GM12878 (cell line): ENCODE results near the gene REM2. TPM values are rescaled to one million over a fixed set of nuclear protein-coding genes. Genes with fewer than 3 reads are reported as not detected.

Experiments used
- ATAC-seq: fragments of 200-7000 bp; cut with Tn5 transposase; 3 replicates; pipeline ENCODE4 v1.9.1; 2020; ENCODE audit warnings: mild to moderate bottlenecking, moderate library complexity
- BruUV-seq: library from RNA; stranded (reverse); fragments of 400-500 nt; replicated peaks from 2 replicates; lab custom pipeline; 2021; lab: Mats Ljungman, UMichigan
- CTCF ChIA-PET: fragments of 300-600 bp; sonication (Branson Sonifier 250); formaldehyde crosslinking; extraction: SDS; loops from one replicate; lab custom pipeline; 2021; ENCODE audit warnings: inconsistent platforms; lab: Yijun Ruan, JAX
- POLR2A ChIA-PET: fragments of 350-600 bp; formaldehyde crosslinking; extraction: SDS; loops from one replicate; lab custom pipeline; 2021; ENCODE audit warnings: inconsistent platforms; lab: Charles Lee
- RAD21 ChIA-PET: fragments of 300-600 bp; sonication (Branson Sonifier 250); formaldehyde crosslinking; loops from one replicate; lab custom pipeline; 2023; ENCODE audit warnings: antibody characterized with exemption; ENCODE audit not compliant: unreplicated experiment; lab: Charles Lee
- SMC1A ChIA-PET: fragments of 300-600 bp; sonication (Branson Sonifier 250); formaldehyde crosslinking; loops from one replicate; lab custom pipeline; 2023; ENCODE audit not compliant: unreplicated experiment, uncharacterized antibody; lab: Charles Lee
- DNase-seq: peaks from one replicate; pipeline ENCODE4 v3.0.0-alpha.2; 2011; ENCODE audit warnings: low read depth, low spot score
- FAIRE-seq: peaks from 3 replicates; lab custom pipeline; 2011; peaks lifted over from hg19 to GRCh38; lab: Jason Lieb, UNC
- H2AFZ ChIP-seq: 2 replicates; pipeline ENCODE4 v1.6.0; 2011; ENCODE audit warnings: low read depth, low read length, control low read depth; ENCODE audit not compliant: control insufficient read depth
- H3K27ac ChIP-seq: 2 replicates; pipeline ENCODE4 v1.5.1; 2011; ENCODE audit warnings: control low read depth; ENCODE audit not compliant: control insufficient read depth, insufficient read depth
- H3K27me3 ChIP-seq, 2 experiments: replicated peaks in 1 of 2; 2 replicates each; pipeline versions ENCODE4 v1.6.0 to v1.6.1; 2011; ENCODE audit warnings: low read length in 1 of 2; ENCODE audit not compliant: control insufficient read depth in 2 of 2, insufficient read depth in 2 of 2
- H3K36me3 ChIP-seq, 2 experiments: 2 replicates each; pipeline ENCODE4 v1.5.1; 2011; ENCODE audit warnings: low read length in 1 of 2; ENCODE audit not compliant: control insufficient read depth in 2 of 2, insufficient read depth in 2 of 2
- H3K4me1 ChIP-seq: 2 replicates; pipeline ENCODE4 v1.6.1; 2011; ENCODE audit warnings: mild to moderate bottlenecking, low read length, moderate library complexity, mixed read lengths; ENCODE audit not compliant: control insufficient read depth, insufficient read depth
- H3K4me2 ChIP-seq: 2 replicates; pipeline ENCODE4 v1.6.0; 2011; ENCODE audit warnings: control low read depth; ENCODE audit not compliant: control insufficient read depth, insufficient read depth
- H3K4me3 ChIP-seq: fragments of 200-600 bp; sonication (generic); 2 replicates; pipeline ENCODE4 v1.5.1; 2016
- H3K79me2 ChIP-seq: 2 replicates; pipeline ENCODE4 v1.6.0; 2011; ENCODE audit warnings: low read length; ENCODE audit not compliant: control insufficient read depth, insufficient read depth
- H3K9ac ChIP-seq: 2 replicates; pipeline ENCODE4 v1.8.0; 2011; ENCODE audit warnings: low read length, control low read depth, mixed read lengths; ENCODE audit not compliant: control insufficient read depth, insufficient read depth
- H3K9me3 ChIP-seq: replicated peaks from 3 replicates; pipeline ENCODE4 v1.5.1; 2011; ENCODE audit warnings: mild to moderate bottlenecking, low read length; ENCODE audit not compliant: control insufficient read depth, insufficient read depth
- H4K20me1 ChIP-seq: 2 replicates; pipeline ENCODE4 v1.6.0; 2011; ENCODE audit not compliant: control insufficient read depth, insufficient read depth
- BCLAF1 ChIP-seq: fragments of 450-650 bp; IDR thresholded peaks from 2 replicates; pipeline ENCODE4 v1.6.1; 2017; ENCODE audit warnings: antibody characterized with exemption, mild to moderate bottlenecking, moderate library complexity
- BMI1 ChIP-seq: fragments of 450-650 bp; IDR thresholded peaks from 2 replicates; pipeline ENCODE4 v1.6.1; 2016; ENCODE audit warnings: mild to moderate bottlenecking, moderate library complexity, borderline replicate concordance
- MTA2 ChIP-seq: fragments of 450-650 bp; IDR thresholded peaks from 2 replicates; pipeline ENCODE4 v1.6.1; 2016; ENCODE audit warnings: low read depth, mild to moderate bottlenecking, moderate library complexity
- POLR2A ChIP-seq: IDR thresholded peaks from 2 replicates; pipeline ENCODE4 v1.6.1; 2011; ENCODE audit warnings: low read depth, mild to moderate bottlenecking, low read length
- RB1 ChIP-seq: fragments of 450-650 bp; formaldehyde crosslinking; IDR thresholded peaks from 2 replicates; pipeline ENCODE4 v1.6.1; 2017; ENCODE audit warnings: mild to moderate bottlenecking, borderline replicate concordance
- STAT3 ChIP-seq: IDR thresholded peaks from 2 replicates; pipeline ENCODE4 v1.6.1; 2011; ENCODE audit warnings: low read depth, low read length, improper control_type of control experiment
- YBX1 ChIP-seq: fragments of 450-650 bp; IDR thresholded peaks from 2 replicates; pipeline ENCODE4 v1.6.1; 2016; ENCODE audit warnings: antibody characterized with exemption
- WGBS: methylation state at CpG from one replicate; pipeline ENCODE4 v1.1.6; 2016; ENCODE audit warnings: low lambda C conversion rate; ENCODE audit not compliant: insufficient replicate concordance, insufficient coverage; ENCODE audit errors: missing lambda C conversion rate; 5-methylcytosine and 5-hydroxymethylcytosine counted together
- in situ Hi-C: fragments of 300-500 bp; cut with MboI; formaldehyde crosslinking; loops from 9 replicates; pipeline ENCODE4 v1.14.3; 2018; ENCODE audit warnings: mixed read lengths
- intact Hi-C: fragments of 100-400 bp; cut with micrococcal nuclease; formaldehyde crosslinking; loops from one replicate; pipeline ENCODE4 v1.14.2; 2022; ENCODE audit not compliant: unreplicated experiment
- polyA plus RNA-seq, 11 experiments: library from polyadenylated mRNA; depleted of rRNA in 4 of 11; unstranded in 6 of 11; stranded (reverse) in 5 of 11; fragments of >200 nt; fragmentation: Nextera tagmentation in 4 of 11; fragmentation: Illumina TruSeq in 1 of 11; extraction: Ambion mirVana in 4 of 11; extraction: Trizol in 1 of 11; gene quantifications; 1 replicate in 1 of 11; 2 replicates in 10 of 11; pipeline versions ENCODE4 v1.2.1 to v1.2.3, GENCODE V29; 2011 to 2016; ENCODE audit warnings: inconsistent platforms in 2 of 11, missing spikeins in 2 of 11, low read depth in 1 of 11
- total RNA-seq, 4 experiments: library from RNA; depleted of rRNA in 3 of 4; stranded (reverse); fragments of >200 nt in 3 of 4; fragmentation: Illumina TruSeq in 1 of 4; extraction: Trizol in 1 of 4; gene quantifications; 2 replicates each; pipeline versions ENCODE4 v1.2.1 to v1.2.3, GENCODE V29; 2013 to 2021

The REM2 gene
- total and polyA plus RNA-seq, 10 of the 15 experiments (the other 5 are each of a cell fraction or from before 2014, with no cell fraction given) = 0.27 to 1.5 (median 0.83) TPM

- Histone ChIP-seq H3K27ac (no peak overlapping the region), H3K27me3 (no peaks in the 10 kb centered on the region), H2AFZ (no peak overlapping the region), H3K9me3 (no peaks in the 10 kb centered on the region), H3K4me1 (peaks cover 14% of the 10 kb centered on the region), H4K20me1 (no peaks in the 10 kb centered on the region), H3K4me3 (no peak overlapping the region), H3K79me2 (no peaks in the 10 kb centered on the region), H3K9ac (no peak overlapping the region), H3K36me3 (no peaks in the 10 kb centered on the region; a peak in 2 of 4 replicates), H3K4me2 (no peak overlapping the region)
- intact Hi-C loops (no loop called here), in situ Hi-C loops (no loop called here)
- RAD21 ChIA-PET = no interaction called here
- FAIRE-seq = no peak
- WGBS = 87% methylated on average over 4 of the region's 4 CpGs
- CTCF ChIA-PET = interaction anchor here (1.2 to 4.8 kb wide), 5 partner anchors 8 to 41 kb away, joined by 3 to 58 read pairs (median 8); partner anchors contain the start of gene LRP10
- no TSS peak for BruUV-seq
- POLR2A ChIA-PET = interaction anchor here (0.6 to 1.1 kb wide), 2 partner anchors 23 to 63 kb away, joined by 3 read pairs; partner anchors contain the start of gene HAUS4
- SMC1A ChIA-PET = interaction anchor here (0.7 kb wide), 1 partner anchor 41 kb away, joined by 3 read pairs; no protein-coding TSS in a partner anchor
- no peak for ATAC-seq
- TF ChIP-seq MTA2 (no peak), RB1 (no peak), YBX1 (no peak), BCLAF1 (no peak), BMI1 (no peak), STAT3 (no peak), POLR2A (no peak)
- DNase-seq = no peak
Measured at GRCh38 chr14:22893706-22894105, 10.7 kb downstream of the REM2 start.
